OCI-LY7 (cell line): ENCODE data around the gene KNL1. TPM values are rescaled to one million over a fixed set of nuclear protein-coding genes. Genes with fewer than 3 reads are reported as not detected.

Source experiments
- BruUV-seq: library from RNA; stranded (reverse); fragments of 400-500 nt; replicated peaks from 2 replicates; lab custom pipeline; 2021; lab: Mats Ljungman, UMichigan
- CTCF ChIA-PET: fragments of 300-600 bp; sonication (Branson Sonifier 250); formaldehyde crosslinking; loops from one replicate; lab custom pipeline; 2022; ENCODE audit warnings: antibody characterized with exemption; ENCODE audit not compliant: unreplicated experiment; lab: Charles Lee
- POLR2A ChIA-PET: fragments of 300-600 bp; sonication (Branson Sonifier 250); formaldehyde crosslinking; loops from one replicate; lab custom pipeline; 2022; ENCODE audit warnings: antibody characterized with exemption; lab: Charles Lee
- DNase-seq: peaks from one replicate; pipeline ENCODE4 v3.0.0-alpha.2; 2015; ENCODE audit warnings: low spot score
- H2AFZ ChIP-seq: fragments of 200-600 bp; sonication (generic), shearing (Covaris generic); 2 replicates; pipeline ENCODE4 v1.6.1; 2014; ENCODE audit warnings: mild to moderate bottlenecking, antibody characterized with exemption, low read length, moderate library complexity
- H3K27ac ChIP-seq: fragments of 200-600 bp; sonication (generic); 2 replicates; pipeline ENCODE4 v1.5.1; 2014; ENCODE audit warnings: mixed run types, low read depth, mild to moderate bottlenecking, moderate library complexity, low read length, inconsistent platforms; ENCODE audit not compliant: poor library complexity, severe bottlenecking
- H3K36me3 ChIP-seq: fragments of 200-600 bp; sonication (generic); 2 replicates; pipeline ENCODE4 v1.6.1; 2014; ENCODE audit warnings: mild to moderate bottlenecking, antibody characterized with exemption, low read length, moderate library complexity, mixed read lengths; ENCODE audit not compliant: insufficient read depth
- H3K4me1 ChIP-seq: fragments of 200-600 bp; sonication (generic); 2 replicates; pipeline ENCODE4 v1.5.1; 2014; ENCODE audit warnings: mild to moderate bottlenecking, low read length; ENCODE audit not compliant: insufficient read depth, poor library complexity, severe bottlenecking
- H3K4me2 ChIP-seq: fragments of 200-600 bp; sonication (generic); 2 replicates; pipeline ENCODE4 v1.6.1; 2014; ENCODE audit warnings: mild to moderate bottlenecking, low read length
- H3K4me3 ChIP-seq: fragments of 200-600 bp; sonication (generic); 2 replicates; pipeline ENCODE4 v1.5.1; 2014; ENCODE audit warnings: mild to moderate bottlenecking, low read depth, low read length; ENCODE audit not compliant: poor library complexity, severe bottlenecking
- H3K79me2 ChIP-seq: fragments of 200-600 bp; sonication (generic); 2 replicates; pipeline ENCODE4 v1.6.1; 2016; ENCODE audit warnings: low read depth, mild to moderate bottlenecking, low read length, moderate library complexity, mixed read lengths; ENCODE audit not compliant: insufficient read depth
- H3K9me2 ChIP-seq: fragments of 200-600 bp; sonication (generic); 2 replicates; pipeline ENCODE4 v1.6.1; 2016; ENCODE audit warnings: mild to moderate bottlenecking, low read length, mixed read lengths; ENCODE audit not compliant: insufficient read depth
- H3K9me3 ChIP-seq: fragments of 200-600 bp; sonication (generic); 2 replicates; pipeline ENCODE4 v1.6.1; 2014; ENCODE audit warnings: mild to moderate bottlenecking, mixed run types, low read length, mixed read lengths
- H4K20me1 ChIP-seq: fragments of 200-600 bp; sonication (generic); 2 replicates; pipeline ENCODE4 v1.6.1; 2014; ENCODE audit warnings: mild to moderate bottlenecking, antibody characterized with exemption, low read length, moderate library complexity, mixed read lengths; ENCODE audit not compliant: insufficient read depth
- CTCF ChIP-seq: fragments of 200-600 bp; sonication (generic); conservative IDR thresholded peaks from 2 replicates; pipeline ENCODE4 v1.5.1; 2014; ENCODE audit warnings: mild to moderate bottlenecking, antibody characterized with exemption, low read length, moderate library complexity, mixed read lengths
- EZH2phosphoT487 ChIP-seq: fragments of 200-600 bp; sonication (generic); IDR thresholded peaks from 2 replicates; pipeline ENCODE4 v1.6.1; 2018; ENCODE audit warnings: low read depth, borderline replicate concordance, mild to moderate bottlenecking, mixed run types, antibody characterized with exemption, low read length, moderate library complexity, mixed read lengths
- intact Hi-C: fragments of 100-400 bp; cut with micrococcal nuclease; formaldehyde crosslinking; loops from one replicate; pipeline ENCODE4 v1.10.0; 2022; ENCODE audit not compliant: unreplicated experiment
- total RNA-seq, 2 experiments: library from RNA; depleted of rRNA in 1 of 2; stranded (reverse); fragments of >200 nt in 1 of 2; shearing (Covaris generic) in 1 of 2; gene quantifications; 2 replicates each; pipeline ENCODE4 v1.2.3, GENCODE V29; 2014 to 2022

Gene KNL1
- total RNA-seq, 2 experiments from 2014 or later: 51.3 to 58.7 TPM

- Histone ChIP-seq H3K4me1 (no peaks in the 10 kb centered on the region), H3K9me2 (no peaks in the 10 kb centered on the region), H3K9me3 (no peaks in the 10 kb centered on the region), H3K36me3 (peaks cover 79% of the 10 kb centered on the region), H3K79me2 (no peaks in the 10 kb centered on the region), H3K4me3 (no peak overlapping the region), H3K27ac (no peak overlapping the region), H3K4me2 (no peak overlapping the region), H4K20me1 (no peaks in the 10 kb centered on the region), H2AFZ (no peak overlapping the region)
- POLR2A ChIA-PET: interaction anchor here (0.9 kb wide), 1 partner anchor 12 kb away, joined by 5 read pairs; no protein-coding TSS in a partner anchor
- no TSS peak for BruUV-seq
- CTCF ChIA-PET: interaction anchor here (0.6 kb wide), 1 partner anchor 10 kb away, joined by 3 read pairs; no protein-coding TSS in a partner anchor
- TF ChIP-seq EZH2phosphoT487 (no peak), CTCF (no peak)
- no peak for DNase-seq
- intact Hi-C loops: no loop called here
Measured at GRCh38 chr15:40630313-40630712, 36.3 kb downstream of the KNL1 start.

GRCh38 chr15:40633178-40633577 is 39.1 kb downstream of the KNL1 start:
- intact Hi-C loops: no loop called here
- H3K36me3 ChIP-seq: peaks cover 89% of the 10 kb centered on the region
- DNase-seq: no peak
- no TSS peak for BruUV-seq
- no peak overlapping the region for H3K4me2 ChIP-seq
- ChIA-PET CTCF (no interaction called here), POLR2A (interaction anchor here (0.6 to 1.4 kb wide), 3 partner anchors 28 to 80 kb away, joined by 3 to 4 read pairs (median 4); no protein-coding TSS in a partner anchor)
- H3K27ac ChIP-seq: no peak overlapping the region
- no peaks in the 10 kb centered on the region for H3K9me3 ChIP-seq
- TF ChIP-seq EZH2phosphoT487 (no peak), CTCF (no peak)
- no peaks in the 10 kb centered on the region for H4K20me1 ChIP-seq
- H2AFZ ChIP-seq: no peak overlapping the region
- no peaks in the 10 kb centered on the region for H3K9me2 ChIP-seq
- H3K4me3 ChIP-seq: no peak overlapping the region
- H3K4me1 ChIP-seq: no peaks in the 10 kb centered on the region
- no peaks in the 10 kb centered on the region for H3K79me2 ChIP-seq

GRCh38 chr15:40637221-40637745 is 43.2 kb downstream of the KNL1 start:
- no TSS peak for BruUV-seq
- DNase-seq: no peak
- H3K4me2 ChIP-seq: no peak overlapping the region
- H3K79me2 ChIP-seq: no peaks in the 10 kb centered on the region
- H3K4me3 ChIP-seq: no peak overlapping the region
- CTCF ChIA-PET: no interaction called here
- no peaks in the 10 kb centered on the region for H3K9me2 ChIP-seq
- no peaks in the 10 kb centered on the region for H3K9me3 ChIP-seq
- peaks cover 87% of the 10 kb centered on the region for H3K36me3 ChIP-seq
- no peak overlapping the region for H2AFZ ChIP-seq
- POLR2A ChIA-PET: interaction anchor here (0.5 to 0.7 kb wide), 2 partner anchors 93 to 95 kb away, joined by 3 read pairs; no protein-coding TSS in a partner anchor
- intact Hi-C loops: no loop called here
- H4K20me1 ChIP-seq: no peaks in the 10 kb centered on the region
- H3K27ac ChIP-seq: no peak overlapping the region
- H3K4me1 ChIP-seq: no peaks in the 10 kb centered on the region
- TF ChIP-seq CTCF (no peak), EZH2phosphoT487 (no peak)
